Stimulated activated CD4-positive, alpha-beta T cell treated with anti-CD3 and anti-CD28 coated beads, Interleukin-1b, Interleukin-23, amount 100 ng/mL, for 48 hours (primary cell): ENCODE data around the gene AKAP8.
"Not testable (repeated sequence)": the region's sequence is repeated elsewhere in the genome, so short reads cannot be mapped to it uniquely, and the experiment has no call there.

Experiments
- DNase-seq: peaks from one replicate; pipeline ENCODE4 v3.0.0-alpha.2; 2020

AKAP8 gene

DNA sequence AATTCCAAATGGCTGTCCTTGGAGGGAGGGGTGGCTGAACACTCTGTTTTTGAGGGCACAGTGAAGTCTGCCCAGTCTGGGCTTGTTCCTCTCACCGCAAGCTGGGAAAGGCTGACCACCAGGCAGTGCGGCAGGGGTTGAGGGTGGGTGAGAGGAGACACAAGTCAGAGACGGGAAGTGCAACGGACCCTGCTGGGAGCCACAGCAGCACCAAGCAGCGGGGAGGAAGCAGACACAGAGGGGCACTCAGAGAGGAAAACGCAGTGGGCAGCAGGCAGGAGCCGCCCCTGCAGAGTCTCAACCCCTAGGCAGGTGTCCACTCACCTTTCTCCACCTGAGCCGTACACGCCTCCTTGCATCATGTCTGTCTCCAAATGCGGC is 23.6 kb upstream of the AKAP8 start:
- DNase-seq = no peak

DNA sequence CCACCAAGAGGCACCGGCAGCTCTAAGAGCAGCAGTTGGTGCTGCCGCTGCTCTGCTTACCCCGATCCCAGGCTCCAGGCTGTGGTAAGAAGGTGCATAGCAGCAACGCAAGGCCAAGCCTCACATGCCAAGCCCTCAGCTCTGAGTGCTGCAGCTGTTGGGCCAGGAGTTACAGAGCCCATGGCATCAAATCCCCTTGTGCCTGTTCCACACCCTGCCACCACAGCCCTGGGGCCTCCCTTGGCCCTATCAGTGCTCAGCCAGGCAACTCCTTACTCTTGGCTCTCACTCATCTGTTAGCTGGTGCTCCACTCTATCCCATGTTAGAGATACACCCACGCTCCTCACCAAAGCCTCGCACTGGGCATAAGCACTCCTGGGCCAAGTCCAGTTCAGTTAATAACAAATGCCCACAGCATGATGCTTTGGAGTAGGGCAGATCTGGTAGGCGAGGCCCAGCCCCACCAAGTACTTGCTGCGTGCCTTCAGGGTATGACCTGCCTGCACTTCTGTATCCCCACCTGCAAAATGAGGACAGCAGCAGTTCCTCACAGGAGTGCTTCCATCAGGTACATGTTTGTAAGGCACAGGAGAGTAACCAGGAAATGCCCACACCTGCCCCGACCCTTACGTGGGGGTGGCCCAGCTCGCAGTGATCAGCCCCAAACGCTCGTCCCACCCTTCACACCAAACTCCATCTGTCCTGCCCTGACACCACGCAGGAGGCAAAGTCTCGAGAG is 23.0 kb upstream of the AKAP8 start:
- DNase-seq = no peak

DNA sequence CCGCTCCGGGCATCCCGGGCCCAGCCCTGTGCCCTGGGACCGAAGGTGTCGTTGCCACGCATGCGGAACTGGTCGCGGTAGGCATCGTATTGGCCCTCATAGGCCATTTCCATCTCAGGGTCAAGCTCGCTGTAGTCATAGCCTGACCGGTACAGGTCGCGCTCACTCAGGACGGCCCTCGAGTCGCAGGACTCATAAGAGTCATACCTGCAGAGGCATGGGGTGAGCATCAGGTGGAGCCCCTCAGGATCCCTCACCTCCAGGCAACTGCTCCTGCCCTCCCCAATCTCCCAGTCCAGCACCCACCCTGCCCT is 21.8 kb upstream of the AKAP8 start:
- no peak for DNase-seq

DNA sequence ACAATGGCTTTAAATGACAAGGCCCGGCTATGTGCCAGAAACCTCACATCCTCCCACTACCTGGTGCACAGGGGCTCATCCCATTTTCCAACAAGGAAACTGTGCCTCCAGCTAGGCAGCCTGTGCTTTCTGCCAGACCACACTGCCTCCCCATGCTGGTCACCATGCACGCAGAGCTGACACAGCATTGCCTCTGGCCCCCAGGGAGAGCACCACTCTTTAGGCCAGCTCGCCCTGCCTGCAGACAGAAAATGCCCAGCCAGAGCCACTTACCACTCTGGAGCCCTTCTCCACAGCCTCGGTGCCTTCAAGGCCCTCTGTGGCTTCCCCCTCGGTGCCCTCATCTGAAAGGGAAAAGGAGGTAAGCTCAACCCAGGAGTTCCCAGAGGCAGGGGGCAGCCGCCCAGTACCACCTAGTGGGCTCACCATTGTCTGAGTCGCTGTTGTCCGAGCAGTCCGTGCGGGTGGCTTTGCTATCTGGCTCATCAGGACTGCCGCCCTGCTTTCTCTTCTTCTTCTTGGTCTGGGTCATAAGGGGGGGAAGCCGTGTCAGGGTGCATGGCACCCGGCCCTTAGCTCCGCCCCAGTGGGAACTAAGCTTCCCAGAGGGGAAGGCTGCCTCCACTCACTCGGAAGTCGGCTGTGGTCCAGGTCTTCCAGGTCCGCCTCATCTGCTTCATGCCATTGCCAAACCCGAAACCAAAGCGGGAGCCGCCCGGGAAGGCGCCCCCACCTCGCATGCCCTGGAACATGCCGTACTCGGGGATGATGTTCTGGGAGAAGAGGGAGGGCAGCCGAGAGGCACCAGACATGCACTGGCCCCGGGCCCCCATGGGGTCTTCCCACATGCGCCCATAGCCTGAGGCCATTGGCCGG is 21.2 kb upstream of the AKAP8 start:
- DNase-seq = no peak

DNA sequence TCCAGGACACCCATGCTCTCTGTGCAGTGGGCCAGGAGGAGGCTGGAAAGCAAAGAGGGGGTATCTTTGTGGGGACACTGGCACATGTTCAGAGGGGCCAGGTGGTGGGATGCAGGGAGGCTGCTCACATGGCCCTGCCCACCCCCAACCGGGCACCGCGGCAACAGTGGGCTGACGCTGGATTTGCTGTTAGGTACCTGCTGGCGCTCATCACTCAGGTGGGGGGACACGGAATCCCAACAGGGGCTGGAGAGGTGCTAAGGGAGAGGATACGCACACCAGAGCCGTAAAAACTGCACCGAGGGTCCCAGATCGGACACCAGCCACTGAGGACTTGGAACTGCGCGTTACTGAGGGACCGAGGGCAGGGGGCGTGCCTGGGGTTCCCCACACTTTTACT is 20.0 kb upstream of the AKAP8 start:
- DNase-seq = no peak

DNA sequence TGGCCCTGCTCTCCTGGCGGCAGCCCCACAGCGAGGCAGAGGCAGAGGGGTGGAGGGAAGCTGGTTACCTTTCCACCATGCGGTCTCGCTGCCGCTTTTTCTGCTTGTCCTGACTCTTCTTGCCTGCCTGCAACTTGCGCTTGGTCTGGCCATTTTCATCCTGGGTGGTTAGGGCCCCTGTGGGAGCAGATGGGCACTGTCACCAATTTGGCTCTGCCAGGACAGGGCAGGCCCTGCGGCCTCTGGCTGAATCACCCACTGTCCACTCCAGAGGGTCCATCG is 19.6 kb upstream of the AKAP8 start:
- no peak for DNase-seq

DNA sequence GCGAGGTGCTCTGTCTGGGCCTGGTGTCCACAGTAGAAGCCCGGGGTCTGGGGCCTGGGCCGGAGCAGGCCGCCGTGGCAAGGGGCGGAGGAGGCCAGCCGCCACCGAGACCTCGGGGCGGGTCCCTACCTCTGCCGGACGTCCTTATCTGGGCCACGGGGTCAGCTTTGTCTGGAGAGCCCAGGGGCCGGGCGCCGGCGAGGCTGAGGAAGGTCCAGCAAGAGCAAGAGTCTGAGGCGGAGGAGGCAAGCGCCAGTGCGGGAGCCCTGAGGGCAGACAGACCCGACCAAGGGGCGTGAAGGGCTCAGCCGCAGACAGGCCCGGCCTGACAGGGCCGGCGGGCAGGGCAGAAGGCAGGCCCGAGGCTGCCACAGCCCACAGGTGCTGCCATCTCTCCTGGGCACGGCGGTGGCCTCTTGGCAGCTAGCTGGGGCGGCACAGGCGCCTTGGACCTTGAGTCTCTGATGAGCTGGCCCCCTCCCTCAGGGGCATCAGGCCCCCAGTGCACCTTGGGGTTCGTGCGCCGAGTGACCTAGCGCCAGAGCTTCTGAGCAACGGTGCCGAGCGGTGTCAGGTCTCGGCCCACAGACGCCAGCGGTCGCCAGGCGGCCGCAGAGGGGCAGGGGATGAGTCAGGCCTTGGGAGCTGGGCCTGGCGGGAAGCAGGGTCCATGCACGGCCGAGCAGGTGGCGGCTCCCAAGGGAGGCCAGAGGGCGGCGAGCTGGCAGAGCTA is 19.1 kb upstream of the AKAP8 start:
- no peak for DNase-seq

DNA sequence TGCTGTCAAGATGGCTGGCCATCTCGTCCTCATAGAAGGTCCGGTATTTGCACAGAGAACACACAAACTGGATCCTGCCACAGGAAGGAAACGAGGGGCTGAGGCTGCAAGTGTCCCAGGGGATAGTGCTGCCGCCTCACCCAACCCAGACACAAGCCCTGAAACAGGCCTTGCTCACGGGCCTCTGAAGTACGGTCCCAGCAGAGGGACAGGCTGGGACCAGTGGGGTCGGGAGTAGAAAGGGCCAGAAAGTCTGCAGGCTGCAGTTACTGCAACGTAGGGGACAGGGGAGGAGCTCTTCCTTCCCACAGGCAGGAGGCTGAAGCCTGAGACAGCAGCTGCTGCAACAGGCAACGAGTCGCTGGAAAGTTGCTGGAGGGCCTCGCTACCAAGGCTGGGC is 18.2 kb upstream of the AKAP8 start:
- no peak for DNase-seq

DNA sequence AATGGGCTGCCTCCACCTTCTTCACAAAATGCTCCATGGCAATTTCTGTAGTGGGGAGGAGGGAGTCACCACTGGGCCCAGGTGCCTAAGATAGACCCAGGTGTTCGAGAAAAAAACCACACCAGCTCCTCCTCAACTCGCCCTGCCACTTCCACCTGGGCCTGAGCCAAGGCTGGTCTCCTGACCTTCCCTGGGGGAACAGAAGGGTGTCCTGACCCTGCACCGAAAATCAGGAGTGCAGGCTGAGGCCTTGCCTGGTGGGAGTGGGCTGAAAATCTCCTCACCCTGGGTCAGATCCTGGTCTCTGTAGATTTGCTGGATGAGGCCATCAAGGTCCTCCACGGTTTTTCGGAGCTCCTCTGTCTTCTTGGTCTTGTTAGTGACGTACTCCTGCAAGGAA is 17.6 kb upstream of the AKAP8 start:
- DNase-seq = no peak

DNA sequence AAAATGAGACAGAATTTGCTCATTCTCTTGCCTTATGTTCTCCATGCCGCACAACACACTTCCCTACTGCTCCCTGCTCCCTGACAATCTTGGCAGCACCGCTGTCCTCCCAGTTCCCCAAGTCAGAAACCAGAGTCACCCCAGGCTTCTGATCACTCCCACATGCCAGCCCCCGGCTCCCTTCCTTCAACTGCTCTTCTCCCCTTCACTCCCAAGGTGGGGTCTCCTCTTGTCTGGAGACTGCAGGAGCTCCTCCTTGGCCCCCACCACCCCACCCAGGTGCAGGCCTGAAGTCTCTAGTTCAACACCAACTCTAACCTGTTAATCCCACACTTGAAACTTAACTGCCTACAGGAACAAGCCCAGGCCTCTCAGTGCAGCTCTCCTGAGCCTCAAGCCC is 16.8 kb upstream of the AKAP8 start:
- DNase-seq = no peak

DNA sequence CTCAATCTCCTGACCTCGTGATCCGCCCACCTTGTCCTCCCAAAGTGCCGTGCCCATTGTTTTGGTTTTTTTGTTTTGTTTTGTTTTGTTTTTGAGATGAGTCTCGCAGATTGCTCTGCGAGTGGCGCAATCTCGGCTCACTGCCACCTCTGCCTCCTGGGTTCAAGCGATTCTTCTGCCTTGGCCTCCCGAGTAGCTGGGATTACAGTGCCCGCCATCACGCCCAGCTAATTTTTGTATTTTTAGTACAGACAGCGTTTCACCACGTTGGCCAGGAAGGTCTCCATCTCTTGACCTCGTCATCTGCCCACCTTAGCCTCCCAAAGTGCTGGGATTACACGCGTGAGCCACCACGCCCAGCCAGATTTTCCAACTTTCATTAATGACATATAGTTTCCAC is 15.7 kb upstream of the AKAP8 start:
- not testable (repeated sequence) for DNase-seq

DNA sequence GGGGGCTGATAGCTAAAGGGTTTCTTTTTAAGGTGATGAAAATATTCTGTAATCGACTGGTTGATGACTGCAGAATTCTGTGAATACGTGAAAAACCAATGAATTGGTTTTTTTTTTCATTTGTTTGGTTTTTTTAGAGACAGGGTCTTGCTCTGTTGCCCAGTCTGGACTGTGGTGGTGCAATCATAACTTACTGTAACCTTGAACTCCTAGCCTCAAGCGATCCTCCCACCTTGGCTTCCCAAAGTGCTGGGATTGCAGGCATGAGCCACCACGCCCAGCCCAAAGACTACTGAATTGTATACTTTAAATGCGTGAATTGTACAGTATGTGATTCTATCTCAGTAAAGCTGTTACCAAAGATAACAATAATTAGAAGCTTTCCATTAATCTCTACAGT is 14.8 kb upstream of the AKAP8 start:
- DNase-seq = no peak

DNA sequence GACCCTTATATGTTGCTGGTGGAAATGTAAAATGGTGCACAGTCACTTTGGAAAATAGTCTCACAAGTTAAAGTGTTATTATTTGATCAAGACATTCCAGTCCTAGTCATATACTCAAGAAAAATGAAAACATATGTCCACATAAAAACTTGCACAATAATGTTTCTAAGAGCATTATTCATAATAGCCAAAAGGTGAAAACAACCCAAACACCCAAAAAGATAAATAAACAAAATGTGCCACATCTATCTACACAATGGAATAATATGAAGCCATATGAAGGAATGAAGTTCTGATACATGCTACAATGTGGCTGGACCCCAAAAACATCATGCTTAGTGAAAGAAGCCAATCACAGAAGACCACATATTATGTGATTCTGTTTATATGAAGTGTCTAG is 14.4 kb upstream of the AKAP8 start:
- no peak for DNase-seq

DNA sequence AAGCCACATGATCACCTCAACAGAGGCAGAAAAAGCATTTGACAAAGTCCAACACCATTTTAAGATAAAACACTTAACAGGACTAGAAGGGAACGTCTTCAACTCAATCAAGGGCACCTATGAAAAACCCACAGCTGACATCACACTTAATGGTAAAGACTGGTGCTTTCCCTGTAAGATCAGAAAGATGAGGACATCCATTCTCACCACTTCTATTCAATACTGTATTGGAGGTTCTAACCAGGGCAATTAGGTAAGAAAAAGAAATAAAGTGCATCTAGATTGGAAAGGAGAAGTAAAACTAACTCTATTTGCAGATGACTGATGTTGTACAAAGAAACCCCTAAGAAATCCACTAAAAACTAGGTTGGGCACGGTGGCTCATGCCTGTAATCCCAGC is 11.2 kb upstream of the AKAP8 start:
- DNase-seq = no peak

DNA sequence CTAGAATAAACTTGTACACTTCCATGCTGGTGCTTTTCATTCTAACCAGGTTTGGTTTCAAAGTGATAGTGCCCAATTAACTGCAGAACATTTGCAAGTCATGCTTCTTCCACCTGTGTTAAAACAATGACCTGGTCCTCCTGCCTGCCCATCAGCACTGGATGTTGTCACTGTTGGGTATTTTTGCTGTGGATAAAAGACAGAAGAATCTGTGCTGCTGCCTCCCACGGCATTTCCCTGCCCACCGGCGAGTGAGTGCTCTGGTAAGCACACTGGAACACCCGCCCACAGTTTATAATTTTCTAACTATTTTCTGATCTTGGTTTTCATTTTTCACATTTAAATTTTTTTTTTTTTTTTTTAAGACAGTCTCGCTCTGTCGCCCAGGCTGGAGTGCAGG is 2.3 kb upstream of the AKAP8 start:
- no peak for DNase-seq

DNA sequence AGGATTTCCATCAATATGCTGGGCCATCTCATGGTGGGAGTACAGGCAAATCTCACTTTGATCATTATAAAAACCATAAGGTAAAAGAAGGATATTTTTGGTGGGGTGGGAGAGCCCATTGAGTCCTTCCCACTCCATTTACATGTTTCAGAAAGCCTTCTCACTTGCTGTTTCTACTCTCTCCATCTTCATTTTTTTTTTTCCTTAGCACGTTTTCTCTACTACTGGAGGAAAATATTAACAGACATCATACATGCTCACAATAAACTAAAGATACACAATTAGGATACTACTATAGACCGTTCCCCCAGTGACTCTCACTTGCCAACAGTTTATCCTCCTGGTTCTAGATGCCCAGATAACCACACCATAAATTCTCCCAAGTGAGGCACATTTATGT is 1.8 kb upstream of the AKAP8 start:
- DNase-seq = no peak

DNA sequence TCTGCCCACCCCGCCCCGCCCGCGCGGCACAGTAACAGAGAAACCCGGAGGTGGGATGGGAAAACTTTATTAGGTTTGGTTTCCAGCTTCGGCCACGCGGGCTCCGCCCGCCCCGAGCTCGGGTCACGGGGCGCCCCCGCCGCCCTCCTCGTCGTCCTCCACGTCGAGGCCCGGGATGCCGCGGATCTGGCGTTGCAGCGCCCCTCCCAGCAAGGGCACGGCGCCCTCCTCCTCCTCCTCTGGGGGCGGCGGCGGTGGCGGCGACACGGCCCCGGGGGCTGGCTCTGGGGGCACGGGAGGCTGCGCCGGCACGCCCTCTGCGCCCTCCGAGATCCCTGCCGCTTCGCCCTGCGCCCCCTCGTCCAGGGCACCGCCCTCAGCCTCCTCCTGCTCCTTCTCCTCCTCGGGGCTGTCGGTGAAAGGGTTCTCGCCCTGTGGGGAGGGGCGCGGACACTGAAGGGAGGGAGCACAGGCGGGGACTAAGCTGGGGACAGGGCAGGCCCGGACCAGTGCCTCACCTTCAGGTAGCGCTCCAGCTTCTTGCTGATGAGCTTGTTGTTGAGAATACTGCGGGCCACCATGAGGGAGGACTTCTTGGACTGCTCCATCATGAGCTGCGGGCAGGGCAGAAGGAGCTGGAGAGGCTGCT is 536 bp upstream of the AKAP8 start:
- DNase-seq = peak; percentile 50

DNA sequence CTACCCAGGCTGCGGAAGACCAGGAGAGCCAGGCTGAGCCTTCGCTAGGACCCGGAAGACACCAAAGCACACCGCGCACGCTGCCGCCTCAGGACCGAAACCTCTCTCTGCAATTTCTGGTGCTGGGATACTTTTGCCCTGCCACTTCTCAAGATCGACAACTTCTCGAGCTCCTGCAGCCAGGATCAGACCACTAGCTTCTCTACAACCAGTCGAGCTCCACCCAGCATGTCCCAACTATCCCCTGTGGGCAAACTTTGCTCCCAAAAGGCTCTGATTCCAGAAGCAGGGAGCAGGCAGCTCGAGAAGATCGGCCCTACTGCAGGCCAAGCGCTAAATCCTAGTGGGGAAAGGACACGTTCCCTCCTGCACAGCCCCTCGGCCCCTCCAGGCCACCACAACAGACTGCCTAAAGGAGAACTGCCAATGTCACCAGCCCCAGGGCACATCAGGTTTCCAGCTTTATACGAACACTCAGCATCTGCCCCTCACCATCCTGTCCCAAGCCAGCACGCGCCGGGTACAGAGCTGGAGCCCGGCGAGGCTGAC is 979 bp downstream of the AKAP8 start:
- DNase-seq = peak; percentile 64

DNA sequence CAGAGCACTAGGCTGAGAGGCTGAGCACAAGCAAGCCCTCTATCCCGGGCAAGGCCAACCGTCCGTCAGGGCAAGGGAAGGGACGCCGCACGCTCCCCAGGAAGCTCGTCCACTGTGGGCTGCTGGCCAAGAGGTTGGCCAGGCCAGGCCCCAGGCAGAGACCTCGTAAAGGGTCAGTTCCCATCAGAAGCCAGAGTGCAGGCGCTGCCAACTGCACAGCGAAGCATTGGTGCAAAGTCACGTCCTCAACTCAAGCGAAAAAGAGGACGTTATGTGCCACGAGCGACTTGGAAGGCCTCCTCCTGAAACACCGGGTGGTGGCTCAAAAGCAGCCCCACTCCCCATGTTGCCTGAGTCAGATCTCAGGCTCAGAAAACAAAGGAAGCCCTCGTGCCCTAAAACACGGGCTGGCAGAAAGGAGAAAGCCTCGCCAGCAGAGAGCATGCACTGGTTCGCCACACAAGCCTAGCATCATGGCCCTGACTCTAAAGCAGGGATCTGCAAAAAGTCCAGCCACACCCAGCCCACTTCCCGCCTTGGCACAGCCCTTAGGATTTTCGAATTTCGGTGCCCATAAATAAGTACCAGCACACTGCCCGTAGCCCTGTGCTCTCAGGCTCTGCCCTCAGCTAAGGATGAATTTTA is 4.7 kb downstream of the AKAP8 start:
- no peak for DNase-seq

DNA sequence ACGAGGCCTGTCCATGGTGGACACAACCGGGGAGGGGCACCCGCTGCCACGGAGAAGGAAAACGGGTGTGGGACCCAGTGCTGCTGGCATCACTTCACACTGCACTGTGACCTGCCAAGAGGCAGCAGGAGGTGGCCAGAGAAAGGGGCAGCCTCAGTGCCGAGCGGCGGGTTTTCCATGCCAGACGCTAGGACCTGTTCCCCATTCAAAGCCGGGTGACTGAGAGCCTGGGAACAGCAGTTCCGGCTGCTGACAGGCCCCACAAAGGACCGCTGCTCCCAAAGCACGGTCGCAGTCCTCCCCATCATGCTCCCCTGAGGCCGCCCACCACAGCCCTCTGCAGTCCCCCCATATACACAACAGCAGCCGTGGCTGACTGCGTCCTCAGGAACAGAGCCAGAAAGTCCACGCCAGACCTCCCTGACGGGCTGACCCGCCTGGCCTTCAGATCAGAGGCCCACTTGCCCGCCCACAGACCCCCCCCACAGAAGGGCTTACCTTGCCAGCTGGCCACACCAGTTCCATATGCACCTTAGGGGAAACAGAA is 5.4 kb downstream of the AKAP8 start:
- no peak for DNase-seq

DNA sequence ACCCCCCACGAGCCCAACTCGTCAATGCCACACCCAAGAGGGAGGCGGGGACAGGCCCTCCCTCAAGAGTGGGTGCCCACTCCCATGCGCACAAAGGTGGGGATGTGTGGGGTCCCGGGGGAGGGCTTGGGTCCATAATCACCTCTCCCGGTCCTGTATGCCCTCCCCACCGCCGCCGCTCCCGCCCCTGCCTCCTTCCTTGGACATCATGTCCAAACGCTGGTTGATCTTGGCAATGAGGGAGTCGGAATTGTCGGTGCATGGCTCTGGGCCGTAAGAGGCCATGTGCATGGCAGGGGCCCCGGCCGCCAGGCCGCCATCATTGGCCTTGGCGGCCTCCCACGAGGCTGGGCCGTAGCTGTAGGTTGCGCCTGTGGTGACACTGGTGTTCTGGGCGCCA is 5.9 kb downstream of the AKAP8 start:
- DNase-seq = no peak

DNA sequence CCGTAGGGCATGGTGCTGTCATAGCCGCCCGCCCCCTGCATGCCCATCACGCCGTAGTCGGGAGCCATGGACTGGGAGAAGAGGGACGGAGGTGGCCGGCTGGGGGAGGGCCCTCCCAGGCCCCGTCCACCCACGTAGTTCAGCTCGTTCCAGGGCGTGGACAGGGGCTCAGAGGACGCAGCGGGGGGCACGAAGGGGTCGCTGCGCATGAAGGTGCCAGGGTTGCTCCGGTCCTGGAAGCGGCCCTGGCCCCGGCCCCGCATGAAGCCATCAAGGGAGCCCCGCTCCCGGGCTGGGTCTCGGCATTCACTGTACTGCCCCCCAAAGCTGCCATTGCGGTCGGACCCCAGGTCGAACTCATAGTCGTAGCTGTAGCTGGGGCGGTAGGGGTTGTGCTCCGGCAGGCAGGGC is 6.7 kb downstream of the AKAP8 start:
- DNase-seq = no peak

DNA sequence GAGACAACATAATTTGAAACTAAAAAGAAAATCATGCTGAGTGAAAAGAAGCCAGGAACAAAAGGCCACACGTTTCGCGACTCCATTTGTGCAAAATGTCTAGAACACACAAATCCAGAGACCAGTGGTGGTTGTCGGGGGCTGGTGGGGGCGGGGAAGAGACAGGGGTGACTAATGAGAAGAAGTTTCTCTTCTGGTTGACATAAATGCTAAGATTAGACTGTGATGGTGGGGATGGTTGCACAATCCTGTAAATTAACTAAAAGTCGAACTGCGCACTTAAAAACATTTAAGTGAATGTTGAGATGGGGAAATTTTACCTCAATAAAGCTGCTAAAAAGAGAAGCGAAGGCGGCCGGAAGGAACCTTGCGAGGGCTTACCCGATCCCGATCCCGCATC is 7.1 kb downstream of the AKAP8 start:
- peak; percentile 36 for DNase-seq
